HCT116 (cell line): ENCODE measurements around the gene GSPT1.

Experiments used
- CEBPB ChIP-seq: IDR thresholded peaks from 2 replicates; pipeline ENCODE4 v1.6.1; 2012; ENCODE audit warnings: low read depth
- EZH2 ChIP-seq: fragments of 200-600 bp; sonication (generic); IDR thresholded peaks from 2 replicates; pipeline ENCODE4 v1.6.1; 2017; ENCODE audit warnings: antibody characterized with exemption, mixed run types
- EZH2phosphoT487 ChIP-seq: fragments of 200-600 bp; IDR thresholded peaks from 2 replicates; pipeline ENCODE4 v1.6.1; 2018; ENCODE audit warnings: antibody characterized with exemption, borderline replicate concordance
- POLR2A ChIP-seq: IDR thresholded peaks from 2 replicates; pipeline ENCODE4 v1.7.0; 2011; ENCODE audit warnings: borderline replicate concordance; ENCODE audit not compliant: insufficient read depth, insufficient read length; ENCODE audit errors: extremely low read depth
- POLR2AphosphoS5 ChIP-seq: IDR thresholded peaks from 2 replicates; pipeline ENCODE4 v1.6.1; 2011; ENCODE audit warnings: mild to moderate bottlenecking, low read depth, low read length, moderate library complexity
- RAD21 ChIP-seq: IDR thresholded peaks from 2 replicates; pipeline ENCODE4 v1.6.1; 2012; ENCODE audit warnings: low read depth, mild to moderate bottlenecking
- SIN3A ChIP-seq: IDR thresholded peaks from 2 replicates; pipeline ENCODE4 v1.6.1; 2012; ENCODE audit warnings: low read depth
- SRF ChIP-seq: IDR thresholded peaks from 2 replicates; pipeline ENCODE4 v1.6.1; 2012; ENCODE audit warnings: low read depth
- TF ChIP-seq, protein P1 (sequence below), 3 experiments: fragments of 200-600 bp in 1 of 3; sonication (generic) in 1 of 3; IDR thresholded peaks in 2 of 3; conservative IDR thresholded peaks in 1 of 3; 2 replicates each; pipeline ENCODE4 v1.5.1; 2012 to 2017; ENCODE audit warnings: low read depth in 2 of 3, low read length in 2 of 3, antibody characterized with exemption in 1 of 3, borderline replicate concordance in 1 of 3, control low read depth in 1 of 3, mild to moderate bottlenecking in 1 of 3, mixed read lengths in 1 of 3, mixed run types in 1 of 3, moderate library complexity in 1 of 3; ENCODE audit not compliant: insufficient read depth in 1 of 3
- TF ChIP-seq, protein P2 (sequence below): IDR thresholded peaks from 2 replicates; pipeline ENCODE4 v1.6.1; 2012; ENCODE audit warnings: low read depth
- TF ChIP-seq, protein P3 (sequence below): IDR thresholded peaks from 2 replicates; pipeline ENCODE4 v1.6.1; 2012
- TF ChIP-seq, protein P4 (sequence below): IDR thresholded peaks from 2 replicates; pipeline ENCODE4 v1.6.1; 2011; ENCODE audit warnings: mild to moderate bottlenecking, low read length, moderate library complexity; ENCODE audit not compliant: insufficient replicate concordance; ENCODE audit errors: extremely low read depth

DNA sequence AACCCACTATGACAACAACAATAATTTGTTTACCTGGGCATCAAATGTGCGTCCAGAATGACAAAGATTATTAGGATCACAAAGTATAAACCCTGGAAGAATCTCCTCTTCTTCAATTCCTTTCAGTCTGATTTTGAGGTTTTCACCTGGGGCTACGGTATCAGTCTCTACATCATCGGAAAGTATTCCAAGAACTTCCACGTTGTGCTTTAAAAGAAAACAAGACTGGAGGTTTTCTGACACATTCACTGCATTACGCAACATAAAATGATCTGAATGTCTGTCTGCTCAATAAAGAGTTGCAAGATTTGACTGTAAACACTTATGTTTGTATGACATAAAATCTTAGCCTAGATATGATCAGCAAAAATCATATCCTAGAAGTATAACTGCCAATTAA lies 38.4 kb downstream of the GSPT1 start:
- TF ChIP-seq, protein P1, sequence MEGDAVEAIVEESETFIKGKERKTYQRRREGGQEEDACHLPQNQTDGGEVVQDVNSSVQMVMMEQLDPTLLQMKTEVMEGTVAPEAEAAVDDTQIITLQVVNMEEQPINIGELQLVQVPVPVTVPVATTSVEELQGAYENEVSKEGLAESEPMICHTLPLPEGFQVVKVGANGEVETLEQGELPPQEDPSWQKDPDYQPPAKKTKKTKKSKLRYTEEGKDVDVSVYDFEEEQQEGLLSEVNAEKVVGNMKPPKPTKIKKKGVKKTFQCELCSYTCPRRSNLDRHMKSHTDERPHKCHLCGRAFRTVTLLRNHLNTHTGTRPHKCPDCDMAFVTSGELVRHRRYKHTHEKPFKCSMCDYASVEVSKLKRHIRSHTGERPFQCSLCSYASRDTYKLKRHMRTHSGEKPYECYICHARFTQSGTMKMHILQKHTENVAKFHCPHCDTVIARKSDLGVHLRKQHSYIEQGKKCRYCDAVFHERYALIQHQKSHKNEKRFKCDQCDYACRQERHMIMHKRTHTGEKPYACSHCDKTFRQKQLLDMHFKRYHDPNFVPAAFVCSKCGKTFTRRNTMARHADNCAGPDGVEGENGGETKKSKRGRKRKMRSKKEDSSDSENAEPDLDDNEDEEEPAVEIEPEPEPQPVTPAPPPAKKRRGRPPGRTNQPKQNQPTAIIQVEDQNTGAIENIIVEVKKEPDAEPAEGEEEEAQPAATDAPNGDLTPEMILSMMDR (IDR thresholded peaks at IDR 0.05 in 2 of 3, conservative IDR thresholded peaks at IDR 0.05 in 1 of 3; ENCODE audit: borderline replicate concordance in 1 of 3, insufficient read depth in 1 of 3, low read depth in 2 of 3, low read length in 2 of 3): no peak
- no peak for TF ChIP-seq CEBPB
- no peak for TF ChIP-seq EZH2
- TF ChIP-seq, protein P2, sequence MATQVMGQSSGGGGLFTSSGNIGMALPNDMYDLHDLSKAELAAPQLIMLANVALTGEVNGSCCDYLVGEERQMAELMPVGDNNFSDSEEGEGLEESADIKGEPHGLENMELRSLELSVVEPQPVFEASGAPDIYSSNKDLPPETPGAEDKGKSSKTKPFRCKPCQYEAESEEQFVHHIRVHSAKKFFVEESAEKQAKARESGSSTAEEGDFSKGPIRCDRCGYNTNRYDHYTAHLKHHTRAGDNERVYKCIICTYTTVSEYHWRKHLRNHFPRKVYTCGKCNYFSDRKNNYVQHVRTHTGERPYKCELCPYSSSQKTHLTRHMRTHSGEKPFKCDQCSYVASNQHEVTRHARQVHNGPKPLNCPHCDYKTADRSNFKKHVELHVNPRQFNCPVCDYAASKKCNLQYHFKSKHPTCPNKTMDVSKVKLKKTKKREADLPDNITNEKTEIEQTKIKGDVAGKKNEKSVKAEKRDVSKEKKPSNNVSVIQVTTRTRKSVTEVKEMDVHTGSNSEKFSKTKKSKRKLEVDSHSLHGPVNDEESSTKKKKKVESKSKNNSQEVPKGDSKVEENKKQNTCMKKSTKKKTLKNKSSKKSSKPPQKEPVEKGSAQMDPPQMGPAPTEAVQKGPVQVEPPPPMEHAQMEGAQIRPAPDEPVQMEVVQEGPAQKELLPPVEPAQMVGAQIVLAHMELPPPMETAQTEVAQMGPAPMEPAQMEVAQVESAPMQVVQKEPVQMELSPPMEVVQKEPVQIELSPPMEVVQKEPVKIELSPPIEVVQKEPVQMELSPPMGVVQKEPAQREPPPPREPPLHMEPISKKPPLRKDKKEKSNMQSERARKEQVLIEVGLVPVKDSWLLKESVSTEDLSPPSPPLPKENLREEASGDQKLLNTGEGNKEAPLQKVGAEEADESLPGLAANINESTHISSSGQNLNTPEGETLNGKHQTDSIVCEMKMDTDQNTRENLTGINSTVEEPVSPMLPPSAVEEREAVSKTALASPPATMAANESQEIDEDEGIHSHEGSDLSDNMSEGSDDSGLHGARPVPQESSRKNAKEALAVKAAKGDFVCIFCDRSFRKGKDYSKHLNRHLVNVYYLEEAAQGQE: no peak
- no peak for TF ChIP-seq RAD21
- TF ChIP-seq, protein P3, sequence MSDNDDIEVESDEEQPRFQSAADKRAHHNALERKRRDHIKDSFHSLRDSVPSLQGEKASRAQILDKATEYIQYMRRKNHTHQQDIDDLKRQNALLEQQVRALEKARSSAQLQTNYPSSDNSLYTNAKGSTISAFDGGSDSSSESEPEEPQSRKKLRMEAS: no peak
- TF ChIP-seq POLR2AphosphoS5: no peak
- no peak for TF ChIP-seq POLR2A
- no peak for TF ChIP-seq SIN3A
- TF ChIP-seq, protein P4, sequence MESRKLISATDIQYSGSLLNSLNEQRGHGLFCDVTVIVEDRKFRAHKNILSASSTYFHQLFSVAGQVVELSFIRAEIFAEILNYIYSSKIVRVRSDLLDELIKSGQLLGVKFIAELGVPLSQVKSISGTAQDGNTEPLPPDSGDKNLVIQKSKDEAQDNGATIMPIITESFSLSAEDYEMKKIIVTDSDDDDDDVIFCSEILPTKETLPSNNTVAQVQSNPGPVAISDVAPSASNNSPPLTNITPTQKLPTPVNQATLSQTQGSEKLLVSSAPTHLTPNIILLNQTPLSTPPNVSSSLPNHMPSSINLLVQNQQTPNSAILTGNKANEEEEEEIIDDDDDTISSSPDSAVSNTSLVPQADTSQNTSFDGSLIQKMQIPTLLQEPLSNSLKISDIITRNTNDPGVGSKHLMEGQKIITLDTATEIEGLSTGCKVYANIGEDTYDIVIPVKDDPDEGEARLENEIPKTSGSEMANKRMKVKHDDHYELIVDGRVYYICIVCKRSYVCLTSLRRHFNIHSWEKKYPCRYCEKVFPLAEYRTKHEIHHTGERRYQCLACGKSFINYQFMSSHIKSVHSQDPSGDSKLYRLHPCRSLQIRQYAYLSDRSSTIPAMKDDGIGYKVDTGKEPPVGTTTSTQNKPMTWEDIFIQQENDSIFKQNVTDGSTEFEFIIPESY: no peak
- no peak for TF ChIP-seq EZH2phosphoT487
- TF ChIP-seq SRF: no peak
